IMR-90 (cell line): Measurements from ENCODE around the gene A4GNT. TPM values are rescaled to one million over a fixed set of nuclear protein-coding genes. Genes with fewer than 3 reads are reported as not detected.

Source experiments
- ATAC-seq: fragments of 200-7000 bp; cut with Tn5 transposase; 2 replicates; pipeline ENCODE4 v1.9.1; 2020; ENCODE audit warnings: low read depth, mild to moderate bottlenecking, moderate library complexity
- BruUV-seq: library from RNA; stranded (reverse); fragments of 400-500 nt; replicated peaks from 2 replicates; lab custom pipeline; 2021; lab: Mats Ljungman, UMichigan
- CTCF ChIA-PET: fragments of 300-600 bp; formaldehyde crosslinking; extraction: SDS; loops from one replicate; lab custom pipeline; 2021; ENCODE audit warnings: antibody characterized with exemption; lab: Yijun Ruan, JAX
- POLR2A ChIA-PET: fragments of 300-600 bp; sonication (Branson Sonifier 250); formaldehyde crosslinking; loops from one replicate; lab custom pipeline; 2022; ENCODE audit warnings: antibody characterized with exemption; ENCODE audit not compliant: unreplicated experiment; lab: Charles Lee
- DNase-seq: peaks from one replicate; pipeline ENCODE4 v3.0.0; 2013
- H2AFZ ChIP-seq: replicated peaks from 2 replicates; pipeline ENCODE3; 2013; ENCODE audit warnings: low read length, mild to moderate bottlenecking; ENCODE audit not compliant: poor library complexity
- H2AK5ac ChIP-seq: 2 replicates; pipeline ENCODE4 v1.6.1; 2013; ENCODE audit warnings: low read depth, low read length, inconsistent platforms
- H2AK9ac ChIP-seq: replicated peaks from 2 replicates; pipeline ENCODE3; 2013; ENCODE audit warnings: mild to moderate bottlenecking, low read depth, low read length, moderate library complexity; ENCODE audit not compliant: poor library complexity
- H2BK120ac ChIP-seq: 2 replicates; pipeline ENCODE4 v1.6.1; 2013; ENCODE audit warnings: low read depth, low read length, inconsistent platforms
- H2BK15ac ChIP-seq: 3 replicates; pipeline ENCODE4 v1.6.1; 2013; ENCODE audit warnings: low read depth, low read length, inconsistent platforms
- H2BK20ac ChIP-seq: 2 replicates; pipeline ENCODE4 v1.6.1; 2013; ENCODE audit warnings: low read depth, mild to moderate bottlenecking, inconsistent platforms, low read length, moderate library complexity
- H2BK5ac ChIP-seq: 2 replicates; pipeline ENCODE4 v1.6.1; 2013; ENCODE audit warnings: mild to moderate bottlenecking, low read depth, low read length, inconsistent platforms; ENCODE audit not compliant: poor library complexity, severe bottlenecking
- H3K14ac ChIP-seq: replicated peaks from 2 replicates; pipeline ENCODE4 v1.6.1; 2013; ENCODE audit warnings: low read depth, low read length, inconsistent platforms
- H3K18ac ChIP-seq: 2 replicates; pipeline ENCODE4 v1.6.1; 2013; ENCODE audit warnings: low read depth, low read length, control low read depth
- H3K23ac ChIP-seq: 2 replicates; pipeline ENCODE4 v1.6.1; 2013; ENCODE audit warnings: low read depth, low read length, inconsistent platforms
- H3K27ac ChIP-seq: 2 replicates; pipeline ENCODE4 v1.5.1; 2013; ENCODE audit warnings: mild to moderate bottlenecking, control low read depth, low read length; ENCODE audit not compliant: insufficient read depth
- H3K27me3 ChIP-seq: 2 replicates; pipeline ENCODE4 v1.6.1; 2013; ENCODE audit warnings: low read length; ENCODE audit not compliant: control insufficient read depth, insufficient read depth
- H3K36me3 ChIP-seq: 2 replicates; pipeline ENCODE4 v1.6.1; 2013; ENCODE audit warnings: low read length, mixed read lengths; ENCODE audit not compliant: control insufficient read depth, insufficient read depth
- H3K4ac ChIP-seq: 2 replicates; pipeline ENCODE4 v1.6.1; 2013; ENCODE audit warnings: low read depth, low read length, inconsistent platforms
- H3K4me1 ChIP-seq: 2 replicates; pipeline ENCODE4 v1.6.1; 2013; ENCODE audit warnings: low read length, mixed read lengths; ENCODE audit not compliant: control insufficient read depth, insufficient read depth
- H3K4me2 ChIP-seq: 2 replicates; pipeline ENCODE4 v1.6.1; 2013; ENCODE audit warnings: low read depth, mild to moderate bottlenecking, control low read depth, low read length, moderate library complexity
- H3K4me3 ChIP-seq: 2 replicates; pipeline ENCODE4 v1.5.1; 2013; ENCODE audit warnings: low read depth, mild to moderate bottlenecking, control low read depth, low read length, moderate library complexity; ENCODE audit not compliant: insufficient read depth
- H3K56ac ChIP-seq: 2 replicates; pipeline ENCODE4 v1.6.1; 2013; ENCODE audit warnings: low read length, inconsistent platforms; ENCODE audit not compliant: insufficient read depth; ENCODE audit errors: extremely low read depth
- H3K79me1 ChIP-seq, 2 experiments: 2 replicates each; pipeline ENCODE4 v1.6.1; 2013; ENCODE audit warnings: low read length in 2 of 2, inconsistent platforms in 1 of 2, low read depth in 1 of 2
- H3K9ac ChIP-seq: 2 replicates; pipeline ENCODE4 v1.6.1; 2013; ENCODE audit warnings: low read depth, low read length, control low read depth
- H3K9me1 ChIP-seq: 2 replicates; pipeline ENCODE4 v1.6.1; 2013; ENCODE audit warnings: low read length, inconsistent platforms; ENCODE audit not compliant: insufficient read depth
- H3K9me3 ChIP-seq: 2 replicates; pipeline ENCODE4 v1.6.1; 2013; ENCODE audit warnings: low read length; ENCODE audit not compliant: control insufficient read depth, insufficient read depth
- H4K20me1 ChIP-seq: 2 replicates; pipeline ENCODE4 v1.6.1; 2013; ENCODE audit warnings: low read length, inconsistent platforms; ENCODE audit not compliant: insufficient read depth
- H4K5ac ChIP-seq: 2 replicates; pipeline ENCODE4 v1.6.1; 2013; ENCODE audit warnings: mild to moderate bottlenecking, low read depth, low read length, control low read depth
- H4K8ac ChIP-seq, 2 experiments: 2 replicates each; pipeline ENCODE4 v1.6.1; 2013; ENCODE audit warnings: low read depth in 2 of 2, low read length in 2 of 2, control low read depth in 1 of 2, inconsistent platforms in 1 of 2
- H4K91ac ChIP-seq: 2 replicates; pipeline ENCODE4 v1.6.1; 2013; ENCODE audit warnings: low read depth, low read length, inconsistent platforms; ENCODE audit not compliant: insufficient read depth
- BHLHE40 ChIP-seq: fragments of 150-350 bp; IDR thresholded peaks from 2 replicates; pipeline ENCODE4 v1.6.1; 2016; ENCODE audit warnings: mild to moderate bottlenecking, low read depth, low read length
- CEBPB ChIP-seq: IDR thresholded peaks from 2 replicates; pipeline ENCODE4 v1.6.1; 2012; ENCODE audit warnings: low read depth, low read length, improper control_type of control experiment
- CHD1 ChIP-seq: IDR thresholded peaks from 2 replicates; pipeline ENCODE4 v1.6.1; 2012; ENCODE audit warnings: low read depth, low read length, improper control_type of control experiment
- FOS ChIP-seq: fragments of 150-350 bp; IDR thresholded peaks from 2 replicates; pipeline ENCODE4 v1.6.1; 2016; ENCODE audit warnings: low read depth, low read length
- MAFK ChIP-seq: IDR thresholded peaks from 2 replicates; pipeline ENCODE4 v1.6.1; 2012; ENCODE audit warnings: low read depth, low read length, improper control_type of control experiment
- MAZ ChIP-seq: IDR thresholded peaks from 2 replicates; pipeline ENCODE4 v1.6.1; 2012; ENCODE audit warnings: low read depth, mild to moderate bottlenecking, low read length, improper control_type of control experiment, moderate library complexity, borderline replicate concordance
- MXI1 ChIP-seq: IDR thresholded peaks from 2 replicates; pipeline ENCODE4 v1.6.1; 2012; ENCODE audit warnings: low read depth, mild to moderate bottlenecking, low read length, moderate library complexity, borderline replicate concordance
- NFE2L2 ChIP-seq: fragments of 150-350 bp; IDR thresholded peaks from 2 replicates; pipeline ENCODE4 v1.6.1; 2016; ENCODE audit warnings: low read depth, mild to moderate bottlenecking, low read length
- POLR2A ChIP-seq: IDR thresholded peaks from 2 replicates; pipeline ENCODE4 v1.6.1; 2012; ENCODE audit warnings: mild to moderate bottlenecking, low read depth, low read length
- RAD21 ChIP-seq: IDR thresholded peaks from 2 replicates; pipeline ENCODE4 v1.6.1; 2012; ENCODE audit warnings: low read length, improper control_type of control experiment
- RCOR1 ChIP-seq: IDR thresholded peaks from 2 replicates; pipeline ENCODE4 v1.6.1; 2012; ENCODE audit warnings: mild to moderate bottlenecking, low read length, improper control_type of control experiment; ENCODE audit not compliant: insufficient replicate concordance
- RFX5 ChIP-seq: IDR thresholded peaks from 2 replicates; pipeline ENCODE4 v1.8.0; 2012; ENCODE audit warnings: low read depth, mild to moderate bottlenecking, low read length, moderate library complexity
- SMC3 ChIP-seq: fragments of 150-350 bp; IDR thresholded peaks from 2 replicates; pipeline ENCODE4 v1.6.1; 2016; ENCODE audit warnings: low read depth, mild to moderate bottlenecking, antibody characterized with exemption, low read length, moderate library complexity
- WGBS, 2 experiments: methylation state at CpG; one replicate each; pipeline versions ENCODE4 v1.1.5 to v1.1.7; 2013; ENCODE audit warnings: missing lambda C conversion rate in 2 of 2; ENCODE audit not compliant: insufficient read length in 1 of 2; ENCODE audit errors: extremely low coverage in 2 of 2; 5-methylcytosine and 5-hydroxymethylcytosine counted together
- dilution Hi-C: fragments of 300-500 bp; cut with HindIII; formaldehyde crosslinking; loops from one replicate; pipeline ENCODE4 v1.14.3; 2018; ENCODE audit warnings: low sequenced_read_pairs; ENCODE audit not compliant: unreplicated experiment
- in situ Hi-C: fragments of 300-500 bp; cut with MboI; formaldehyde crosslinking; loops from 3 replicates; pipeline ENCODE4 v1.14.3; 2019; ENCODE audit warnings: low sequenced_read_pairs, inconsistent platforms, mixed read lengths
- intact Hi-C: fragments of 100-400 bp; cut with micrococcal nuclease; formaldehyde crosslinking; loops from 2 replicates; pipeline ENCODE4 v1.10.0; 2022
- polyA plus RNA-seq, 3 experiments: library from polyadenylated mRNA; depleted of rRNA; stranded (reverse); fragments of >200 nt; gene quantifications; 2 replicates each; pipeline ENCODE4 v1.2.3, GENCODE V29; 2012; ENCODE audit warnings: low replicate concordance in 1 of 3
- total RNA-seq: library from RNA; depleted of rRNA; stranded (reverse); fragments of >200 nt; gene quantifications from 2 replicates; pipeline ENCODE4 v1.2.3, GENCODE V29; 2012
- TF ChIP-seq, protein P1 (sequence below): fragments of 150-350 bp; IDR thresholded peaks from 2 replicates; pipeline ENCODE4 v1.6.1; 2017; ENCODE audit warnings: mild to moderate bottlenecking, antibody characterized with exemption, low read length, low read depth
- TF ChIP-seq, protein P2 (sequence below): fragments of 150-350 bp; IDR thresholded peaks from 2 replicates; pipeline ENCODE4 v1.6.1; 2016; ENCODE audit warnings: low read depth, mild to moderate bottlenecking, low read length, moderate library complexity, borderline replicate concordance
- TF ChIP-seq, protein P3 (sequence below): conservative IDR thresholded peaks from 2 replicates; pipeline ENCODE4 v1.5.1; 2012; ENCODE audit warnings: mild to moderate bottlenecking, low read depth, low read length, improper control_type of control experiment

The A4GNT gene
- total and polyA plus RNA-seq, 2 of the 4 experiments (the other 2 are of a cell fraction), result not detected

DNA sequence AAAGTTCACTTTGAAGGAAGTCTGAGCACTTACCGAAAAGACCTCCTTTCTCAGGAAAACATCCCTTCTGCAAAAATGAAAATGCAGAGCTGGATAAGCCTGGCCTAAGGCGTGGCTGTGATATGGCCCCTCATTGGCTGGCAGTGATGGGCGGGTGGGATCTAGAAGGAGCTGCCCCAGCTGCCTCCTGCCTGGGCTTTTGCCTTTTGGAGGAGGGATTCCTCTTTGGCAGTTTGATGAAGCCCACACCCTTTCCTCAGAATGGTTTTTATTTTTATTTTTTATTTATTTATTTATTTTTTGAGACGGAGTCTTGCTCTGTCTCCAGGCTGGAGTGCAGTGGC, 12.8 kb downstream of the A4GNT start:
- dilution Hi-C loops (no loop called here), intact Hi-C loops (loop anchor here (1.0 to 5.0 kb wide), 2 partner anchors 37 to 51 kb away; no protein-coding TSS in a partner anchor), in situ Hi-C loops (loop anchor here (5.0 kb wide), 1 partner anchor 52 kb away; no protein-coding TSS in a partner anchor)
- no peak for DNase-seq
- Histone ChIP-seq H4K5ac (no peak overlapping the region), H3K9ac (no peak overlapping the region), H4K20me1 (no peaks in the 10 kb centered on the region), H3K27ac (no peak overlapping the region), H3K4me2 (no peak overlapping the region), H3K4me3 (no peak overlapping the region), H4K91ac (no peak overlapping the region), H2AK5ac (no peak overlapping the region), H3K27me3 (no peaks in the 10 kb centered on the region), H2BK120ac (no peak overlapping the region), H3K56ac (no peak overlapping the region), H3K4ac (no peak overlapping the region), H3K18ac (no peak overlapping the region), H2AK9ac (no peak overlapping the region), H2BK20ac (no peak overlapping the region), H4K8ac (no peak overlapping the region), H3K36me3 (no peaks in the 10 kb centered on the region), H2BK5ac (no peak overlapping the region), H2AFZ (no peak overlapping the region), H3K9me1 (no peaks in the 10 kb centered on the region), H3K79me1 (peaks cover 0 to 5% of the 10 kb centered on the region in 2 experiments; a peak in 3 of 4 replicates), H3K23ac (no peak overlapping the region), H3K14ac (no peak overlapping the region), H3K9me3 (no peaks in the 10 kb centered on the region; the same call in 1 of the 2 replicates), H3K4me1 (no peaks in the 10 kb centered on the region), H2BK15ac (no peak overlapping the region)
- no CpG with 5 or more reads among the region's 4 CpGs for WGBS, 2 experiments
- BruUV-seq, result no TSS peak
- no peak for TF ChIP-seq MAZ
- TF ChIP-seq RAD21, result no peak
- TF ChIP-seq, protein P1, sequence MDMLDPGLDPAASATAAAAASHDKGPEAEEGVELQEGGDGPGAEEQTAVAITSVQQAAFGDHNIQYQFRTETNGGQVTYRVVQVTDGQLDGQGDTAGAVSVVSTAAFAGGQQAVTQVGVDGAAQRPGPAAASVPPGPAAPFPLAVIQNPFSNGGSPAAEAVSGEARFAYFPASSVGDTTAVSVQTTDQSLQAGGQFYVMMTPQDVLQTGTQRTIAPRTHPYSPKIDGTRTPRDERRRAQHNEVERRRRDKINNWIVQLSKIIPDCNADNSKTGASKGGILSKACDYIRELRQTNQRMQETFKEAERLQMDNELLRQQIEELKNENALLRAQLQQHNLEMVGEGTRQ, result no peak
- no peak for TF ChIP-seq MAFK
- no peak for TF ChIP-seq POLR2A
- no peak for TF ChIP-seq FOS
- TF ChIP-seq, protein P2, sequence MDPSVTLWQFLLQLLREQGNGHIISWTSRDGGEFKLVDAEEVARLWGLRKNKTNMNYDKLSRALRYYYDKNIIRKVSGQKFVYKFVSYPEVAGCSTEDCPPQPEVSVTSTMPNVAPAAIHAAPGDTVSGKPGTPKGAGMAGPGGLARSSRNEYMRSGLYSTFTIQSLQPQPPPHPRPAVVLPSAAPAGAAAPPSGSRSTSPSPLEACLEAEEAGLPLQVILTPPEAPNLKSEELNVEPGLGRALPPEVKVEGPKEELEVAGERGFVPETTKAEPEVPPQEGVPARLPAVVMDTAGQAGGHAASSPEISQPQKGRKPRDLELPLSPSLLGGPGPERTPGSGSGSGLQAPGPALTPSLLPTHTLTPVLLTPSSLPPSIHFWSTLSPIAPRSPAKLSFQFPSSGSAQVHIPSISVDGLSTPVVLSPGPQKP, result no peak
- no peak for TF ChIP-seq NFE2L2
- no peak for TF ChIP-seq RCOR1
- TF ChIP-seq SMC3, result no peak
- TF ChIP-seq CHD1, result no peak
- TF ChIP-seq, protein P3, sequence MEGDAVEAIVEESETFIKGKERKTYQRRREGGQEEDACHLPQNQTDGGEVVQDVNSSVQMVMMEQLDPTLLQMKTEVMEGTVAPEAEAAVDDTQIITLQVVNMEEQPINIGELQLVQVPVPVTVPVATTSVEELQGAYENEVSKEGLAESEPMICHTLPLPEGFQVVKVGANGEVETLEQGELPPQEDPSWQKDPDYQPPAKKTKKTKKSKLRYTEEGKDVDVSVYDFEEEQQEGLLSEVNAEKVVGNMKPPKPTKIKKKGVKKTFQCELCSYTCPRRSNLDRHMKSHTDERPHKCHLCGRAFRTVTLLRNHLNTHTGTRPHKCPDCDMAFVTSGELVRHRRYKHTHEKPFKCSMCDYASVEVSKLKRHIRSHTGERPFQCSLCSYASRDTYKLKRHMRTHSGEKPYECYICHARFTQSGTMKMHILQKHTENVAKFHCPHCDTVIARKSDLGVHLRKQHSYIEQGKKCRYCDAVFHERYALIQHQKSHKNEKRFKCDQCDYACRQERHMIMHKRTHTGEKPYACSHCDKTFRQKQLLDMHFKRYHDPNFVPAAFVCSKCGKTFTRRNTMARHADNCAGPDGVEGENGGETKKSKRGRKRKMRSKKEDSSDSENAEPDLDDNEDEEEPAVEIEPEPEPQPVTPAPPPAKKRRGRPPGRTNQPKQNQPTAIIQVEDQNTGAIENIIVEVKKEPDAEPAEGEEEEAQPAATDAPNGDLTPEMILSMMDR, result no peak
- no peak for TF ChIP-seq MXI1
- TF ChIP-seq BHLHE40, result no peak
- no peak for TF ChIP-seq CEBPB
- no peak for TF ChIP-seq RFX5
- CTCF ChIA-PET, result interaction anchor here (1.1 to 2.5 kb wide), 4 partner anchors 20 to 53 kb away, joined by 3 to 14 read pairs (median 8); no protein-coding TSS in a partner anchor
- POLR2A ChIA-PET, result no interaction called here
- ATAC-seq, result no peak
